ENCODE measurements around the gene BLMH. TPM values are rescaled to one million over a fixed set of nuclear protein-coding genes. Genes with fewer than 3 reads are reported as not detected.

The BLMH gene
- total RNA-seq, 2 donors from 2014 or later, result 18.7 to 48.1 TPM

DNA sequence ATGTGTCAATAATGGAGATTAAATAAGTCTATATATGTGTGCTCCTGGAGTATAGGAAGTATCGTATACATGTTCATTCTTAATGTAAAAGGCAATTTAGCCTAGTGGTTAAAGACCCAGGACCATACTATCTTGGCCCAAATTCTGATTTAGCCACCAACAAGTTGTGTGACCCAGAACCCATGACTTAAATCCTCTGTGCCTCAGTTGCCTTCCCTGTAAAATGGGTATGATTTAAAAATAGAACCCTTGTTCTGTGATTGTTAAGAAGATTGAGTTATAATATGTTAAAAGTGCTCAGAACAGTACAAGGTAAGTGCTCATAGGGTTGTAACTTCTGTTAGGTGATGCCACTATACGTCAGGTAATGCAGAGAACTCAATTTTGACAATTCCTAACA lies 18.8 kb upstream of the BLMH start:
- ATAC-seq (no peak), DNase-seq (no peak)
- Histone ChIP-seq H3K9me3 (no peaks in the 10 kb centered on the region), H3K27ac (no peak overlapping the region), H3K4me3 (no peak overlapping the region), H3K36me3 (replicated peaks in 1 of 2; ENCODE audit: insufficient read depth in 1 of 2, low read depth in 2 of 2) (no peaks in the 10 kb centered on the region), H3K27me3 (no peaks in the 10 kb centered on the region), H3K4me1 (no peaks in the 10 kb centered on the region)
- intact Hi-C loops (cut with DNase I), result no loop called here
- 95 to 96% methylated on average over 2 of the region's 2 CpGs for WGBS, 2 donors
- TF ChIP-seq POLR2A (IDR thresholded peaks at IDR 0.05), result no peak
- TF ChIP-seq CTCF (IDR thresholded peaks at IDR 0.05), result no peak

- WGBS, 2 donors, result 89 to 92% methylated on average over 6 of the region's 6 CpGs
- Histone ChIP-seq H3K27me3 (no peaks in the 10 kb centered on the region), H3K36me3 (replicated peaks in 1 of 2; ENCODE audit: insufficient read depth in 1 of 2, low read depth in 2 of 2) (no peaks in the 10 kb centered on the region), H3K27ac (no peak overlapping the region), H3K9me3 (no peaks in the 10 kb centered on the region), H3K4me1 (no peaks in the 10 kb centered on the region), H3K4me3 (no peak overlapping the region)
- TF ChIP-seq POLR2A (IDR thresholded peaks at IDR 0.05), result no peak
- TF ChIP-seq CTCF (IDR thresholded peaks at IDR 0.05), result no peak
- intact Hi-C loops (cut with DNase I), result no loop called here
- no peak for ATAC-seq
- no peak for DNase-seq
These were observed 17.8 kb upstream of the BLMH start for GRCh38 chr17:30309591-30309990.

- intact Hi-C loops (cut with DNase I), result no loop called here
- H3K27ac ChIP-seq, result no peak overlapping the region
- WGBS, 2 donors, result 56% methylated on average over 2 of the region's 2 CpGs
- no peaks in the 10 kb centered on the region for H3K27me3 ChIP-seq
- H3K4me1 ChIP-seq, result no peaks in the 10 kb centered on the region
- H3K4me3 ChIP-seq, result no peak overlapping the region
- TF ChIP-seq CTCF (IDR thresholded peaks at IDR 0.05), result no peak
- no peak for TF ChIP-seq POLR2A (IDR thresholded peaks at IDR 0.05)
- DNase-seq (no peak), ATAC-seq (no peak)
- no peaks in the 10 kb centered on the region for H3K36me3 ChIP-seq (replicated peaks in 1 of 2; ENCODE audit: insufficient read depth in 1 of 2, low read depth in 2 of 2)
- no peaks in the 10 kb centered on the region for H3K9me3 ChIP-seq
These were observed 16.7 kb upstream of the BLMH start for GRCh38 chr17:30308406-30308805.

DNA sequence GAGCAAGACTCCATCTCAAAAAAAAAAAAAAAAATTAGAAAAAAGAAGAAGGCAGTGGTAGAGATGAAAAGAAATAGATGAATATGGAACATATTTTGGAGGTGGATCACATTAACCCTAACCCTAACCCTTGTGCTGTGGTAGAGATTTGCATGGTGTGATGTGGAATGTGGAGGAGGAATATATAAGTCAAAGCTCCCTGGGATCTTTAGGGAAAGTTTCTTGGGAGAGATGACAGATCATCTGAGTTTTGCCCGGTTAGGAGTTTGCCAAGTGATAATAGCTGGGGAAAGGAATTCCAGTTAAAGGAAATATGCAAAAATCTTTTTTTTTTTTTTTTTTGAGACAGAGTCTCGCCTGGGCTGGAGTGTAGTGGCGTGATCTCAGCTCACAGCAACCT lies 13.0 kb upstream of the BLMH start:
- H3K4me1 ChIP-seq, result no peaks in the 10 kb centered on the region

More for the DNA sequence above, 13.0 kb upstream of the BLMH start:
- H3K27me3 ChIP-seq, result no peaks in the 10 kb centered on the region
- ATAC-seq, result no peak
- DNase-seq, result no peak
- TF ChIP-seq POLR2A (IDR thresholded peaks at IDR 0.05) (no peak), CTCF (IDR thresholded peaks at IDR 0.05) (no peak)
- no peak overlapping the region for H3K4me3 ChIP-seq
- no peak overlapping the region for H3K27ac ChIP-seq
- peaks cover 0 to 3% (median 0%) of the 10 kb centered on the region in 3 donors for H3K9me3 ChIP-seq
- H3K36me3 ChIP-seq (replicated peaks in 1 of 2; ENCODE audit: insufficient read depth in 1 of 2, low read depth in 2 of 2), result no peaks in the 10 kb centered on the region
- 73 to 81% methylated on average over 3 of the region's 3 CpGs for WGBS, 2 donors
- intact Hi-C loops (cut with DNase I), result no loop called here
